B cell (primary cell): ENCODE results near the gene CSRP2. TPM values are rescaled to one million over a fixed set of nuclear protein-coding genes. Genes with fewer than 3 reads are reported as not detected.

Source experiments
- ATAC-seq: fragments of 200-7000 bp; cut with Tn5 transposase; one replicate; pipeline ENCODE4 v1.10.0; 2021; ENCODE audit warnings: low read depth, mild to moderate bottlenecking, moderate number of reproducible peaks, moderate library complexity
- CTCF ChIA-PET: fragments of 350-600 bp; sonication (Branson Sonifier 250); formaldehyde crosslinking; loops from one replicate; lab custom pipeline; 2021; ENCODE audit warnings: antibody characterized with exemption, inconsistent platforms; lab: Charles Lee
- POLR2A ChIA-PET: fragments of 350-600 bp; sonication (Branson Sonifier 250); formaldehyde crosslinking; loops from one replicate; lab custom pipeline; 2021; ENCODE audit warnings: antibody characterized with exemption; lab: Charles Lee
- DNase-seq: peaks from one replicate; pipeline ENCODE4 v3.0.0; 2013
- H2AFZ ChIP-seq: 2 replicates; pipeline ENCODE4 v1.6.1; 2012; ENCODE audit warnings: mild to moderate bottlenecking, low read depth, low read length; ENCODE audit not compliant: insufficient read depth, poor library complexity, severe bottlenecking
- H3K27ac ChIP-seq, 2 donors: 1 replicate in 1 of 2; 2 replicates in 1 of 2; pipeline ENCODE4 v1.5.1; 2012 to 2013; ENCODE audit warnings: low read length in 2 of 2, mild to moderate bottlenecking in 2 of 2, moderate library complexity in 1 of 2
- H3K27me3 ChIP-seq, 4 experiments: fragments of 200-600 bp in 1 of 4; sonication (generic) in 1 of 4; replicated peaks in 1 of 4; 1 replicate in 2 of 4; 2 replicates in 2 of 4; pipeline versions ENCODE4 v1.6.1 to v1.7.0; 2013 to 2016; ENCODE audit warnings: low read length in 3 of 4, mild to moderate bottlenecking in 2 of 4, mixed read lengths in 1 of 4, moderate library complexity in 1 of 4; ENCODE audit not compliant: insufficient read depth in 4 of 4, control insufficient read depth in 3 of 4; ENCODE audit errors: control extremely low read depth in 1 of 4
- H3K36me3 ChIP-seq, 2 experiments: replicated peaks in 1 of 2; 1 replicate in 1 of 2; 2 replicates in 1 of 2; pipeline versions ENCODE4 v1.6.1 to v1.7.1; 2013; ENCODE audit warnings: low read length in 1 of 2; ENCODE audit not compliant: insufficient read depth in 2 of 2, control insufficient read depth in 1 of 2; ENCODE audit errors: control extremely low read depth in 1 of 2, extremely low read depth in 1 of 2
- H3K4me1 ChIP-seq, 2 donors: fragments of 200-600 bp in 1 of 2; sonication (generic) in 1 of 2; 1 replicate in 1 of 2; 2 replicates in 1 of 2; pipeline versions ENCODE4 v1.5.1 to v1.6.1; 2013 to 2017; ENCODE audit warnings: low read length in 2 of 2; ENCODE audit not compliant: control insufficient read depth in 2 of 2, insufficient read depth in 2 of 2
- H3K4me2 ChIP-seq: replicated peaks from 2 replicates; pipeline ENCODE3; 2012; ENCODE audit warnings: mild to moderate bottlenecking, low read depth, low read length; ENCODE audit not compliant: poor library complexity, severe bottlenecking
- H3K4me3 ChIP-seq, 5 experiments: fragments of 200-600 bp in 1 of 5; sonication (generic) in 1 of 5; 1 replicate in 3 of 5; 2 replicates in 2 of 5; pipeline versions ENCODE4 v1.5.1 to v1.7.0; 2011 to 2016; ENCODE audit warnings: low read length in 4 of 5, mild to moderate bottlenecking in 4 of 5, low read depth in 2 of 5, control low read depth in 1 of 5, moderate library complexity in 1 of 5; ENCODE audit not compliant: insufficient read depth in 1 of 5; ENCODE audit errors: control extremely low read depth in 1 of 5, extremely low read depth in 1 of 5
- H3K79me2 ChIP-seq: fragments of 200-600 bp; sonication (generic); one replicate; pipeline ENCODE4 v1.6.0; 2016; ENCODE audit warnings: low read length; ENCODE audit not compliant: control insufficient read depth, insufficient read depth
- H3K9ac ChIP-seq: fragments of 200-600 bp; sonication (generic); 2 replicates; pipeline ENCODE4 v1.6.1; 2017; ENCODE audit warnings: mild to moderate bottlenecking, low read length, moderate library complexity
- H3K9me3 ChIP-seq, 3 donors: one replicate each; pipeline versions ENCODE4 v1.6.1 to v1.7.1; 2013; ENCODE audit warnings: low read length in 2 of 3; ENCODE audit not compliant: control insufficient read depth in 2 of 3, insufficient read depth in 1 of 3; ENCODE audit errors: control extremely low read depth in 1 of 3
- H4K20me1 ChIP-seq: 2 replicates; pipeline ENCODE4 v1.6.0; 2012; ENCODE audit warnings: mild to moderate bottlenecking, low read length; ENCODE audit not compliant: insufficient read depth, control insufficient read depth, poor library complexity, severe bottlenecking
- H3K27ac Mint-ChIP-seq: one replicate; pipeline ENCODE4 v1.8.0; 2021; ENCODE audit warnings: mixed read lengths
- H3K27me3 Mint-ChIP-seq: one replicate; pipeline ENCODE4 v1.8.0; 2021; ENCODE audit warnings: mixed read lengths
- H3K4me1 Mint-ChIP-seq: one replicate; pipeline ENCODE4 v1.8.0; 2021; ENCODE audit warnings: mixed read lengths
- H3K4me3 Mint-ChIP-seq: one replicate; pipeline ENCODE4 v1.8.0; 2021; ENCODE audit warnings: mixed read lengths
- H3K9me3 Mint-ChIP-seq: one replicate; pipeline ENCODE4 v1.8.0; 2022; ENCODE audit warnings: mixed read lengths; ENCODE audit not compliant: insufficient read depth
- CTCF ChIP-seq: fragments of 200-600 bp; IDR thresholded peaks from one replicate; pipeline ENCODE4 v1.8.0; 2022; ENCODE audit warnings: antibody characterized with exemption, mild to moderate bottlenecking
- EZH2 ChIP-seq: IDR thresholded peaks from 2 replicates; pipeline ENCODE4 v1.6.1; 2012; ENCODE audit warnings: borderline replicate concordance, low read depth, mild to moderate bottlenecking, moderate library complexity, low read length; ENCODE audit not compliant: insufficient read depth, poor library complexity, severe bottlenecking
- WGBS: methylation state at CpG from one replicate; pipeline ENCODE4 v1.1.5; 2013; ENCODE audit warnings: missing lambda C conversion rate; ENCODE audit not compliant: insufficient coverage; 5-methylcytosine and 5-hydroxymethylcytosine counted together
- intact Hi-C: fragments of 100-400 bp; cut with micrococcal nuclease; formaldehyde crosslinking; loops from one replicate; pipeline ENCODE4 v1.10.0; 2022
- polyA plus RNA-seq: library from polyadenylated mRNA; depleted of rRNA; stranded (reverse); fragments of >200 nt; gene quantifications from 2 replicates; pipeline ENCODE4 v1.2.3, GENCODE V29; 2012
- total RNA-seq, 2 donors: library from RNA; stranded (reverse); fragments of 120-200 nt in 1 of 2; gene quantifications; 1 replicate in 1 of 2; 2 replicates in 1 of 2; pipeline versions ENCODE4 v1.2.3 to v1.2.4, GENCODE V29; 2013 to 2022

CSRP2 gene
- total and polyA plus RNA-seq, 2 donors (not counting 1 experiment from before 2014, with no cell fraction given) = 0.44 TPM; not detected in 1

GRCh38 chr12:76856018-76856644 lies 22.7 kb downstream of the CSRP2 start:
- H3K4me3 ChIP-seq = no peak overlapping the region
- TF ChIP-seq CTCF (no peak), EZH2 (no peak)
- ATAC-seq (no peak), DNase-seq (no peak)
- H4K20me1 ChIP-seq = no peaks in the 10 kb centered on the region
- intact Hi-C loops = no loop called here
- H3K4me1 ChIP-seq = no peaks in the 10 kb centered on the region
- ChIA-PET CTCF (no interaction called here), POLR2A (no interaction called here)
- Mint-ChIP-seq H3K4me1 (no peaks in the 10 kb centered on the region), H3K27ac (no peak overlapping the region), H3K9me3 (no peaks in the 10 kb centered on the region), H3K4me3 (no peak overlapping the region), H3K27me3 (no peaks in the 10 kb centered on the region)
- H3K79me2 ChIP-seq = no peaks in the 10 kb centered on the region
- H3K4me2 ChIP-seq = no peak overlapping the region
- no peak overlapping the region for H3K9ac ChIP-seq
- peaks cover 0 to 1% (median 0%) of the 10 kb centered on the region in 3 donors for H3K9me3 ChIP-seq
- no peak overlapping the region for H3K27ac ChIP-seq
- WGBS = no CpG with 5 or more reads among the region's 1 CpG
- no peak overlapping the region for H2AFZ ChIP-seq
- no peaks in the 10 kb centered on the region for H3K27me3 ChIP-seq
- peaks cover 6 to 13% of the 10 kb centered on the region in 2 experiments for H3K36me3 ChIP-seq

- H2AFZ ChIP-seq = no peak overlapping the region
- Mint-ChIP-seq H3K4me1 (no peaks in the 10 kb centered on the region), H3K27me3 (no peaks in the 10 kb centered on the region), H3K9me3 (no peaks in the 10 kb centered on the region), H3K4me3 (no peak overlapping the region), H3K27ac (no peak overlapping the region)
- no peak overlapping the region for H3K9ac ChIP-seq
- H3K27ac ChIP-seq = no peak overlapping the region
- H3K79me2 ChIP-seq = no peaks in the 10 kb centered on the region
- TF ChIP-seq EZH2 (no peak), CTCF (no peak)
- no peaks in the 10 kb centered on the region for H3K27me3 ChIP-seq
- no peaks in the 10 kb centered on the region for H3K4me1 ChIP-seq
- ATAC-seq (no peak), DNase-seq (no peak)
- peaks cover 12 to 19% of the 10 kb centered on the region in 2 experiments for H3K36me3 ChIP-seq
- H4K20me1 ChIP-seq = no peaks in the 10 kb centered on the region
- no peak overlapping the region for H3K4me2 ChIP-seq
- ChIA-PET POLR2A (no interaction called here), CTCF (no interaction called here)
- H3K9me3 ChIP-seq = peaks cover 0 to 1% (median 0%) of the 10 kb centered on the region in 3 donors
- 100% methylated on average over 2 of the region's 4 CpGs for WGBS
- intact Hi-C loops = no loop called here
- H3K4me3 ChIP-seq = no peak overlapping the region
These were observed 23.5 kb downstream of the CSRP2 start for GRCh38 chr12:76855271-76855670.
